Fibroblast of lung (primary cell): ENCODE measurements around the gene ADAM10. TPM values are rescaled to one million over a fixed set of nuclear protein-coding genes. Genes with fewer than 3 reads are reported as not detected.

Experiments used
- DNase-seq, 2 donors: peaks; one replicate each; pipeline versions ENCODE4 v3.0.0 to v3.0.0-alpha.2; 2010; ENCODE audit warnings: low read depth in 2 of 2
- H2AFZ ChIP-seq: 2 replicates; pipeline ENCODE4 v1.5.1; 2012; ENCODE audit warnings: low read length, control low read depth, inconsistent platforms
- H3K27ac ChIP-seq: 2 replicates; pipeline ENCODE4 v1.5.1; 2011; ENCODE audit warnings: low read length, control low read depth; ENCODE audit not compliant: insufficient read depth
- H3K27me3 ChIP-seq: 2 replicates; pipeline ENCODE4 v1.5.1; 2011; ENCODE audit warnings: mild to moderate bottlenecking, low read length; ENCODE audit not compliant: control insufficient read depth, insufficient read depth
- H3K36me3 ChIP-seq: 2 replicates; pipeline ENCODE4 v1.5.1; 2011; ENCODE audit warnings: low read length; ENCODE audit not compliant: control insufficient read depth, insufficient read depth
- H3K4me1 ChIP-seq: 2 replicates; pipeline ENCODE4 v1.5.1; 2011; ENCODE audit warnings: low read length; ENCODE audit not compliant: control insufficient read depth, insufficient read depth; ENCODE audit errors: extremely low read depth
- H3K4me2 ChIP-seq: 2 replicates; pipeline ENCODE4 v1.5.1; 2011; ENCODE audit warnings: low read length, control low read depth; ENCODE audit not compliant: insufficient read depth; ENCODE audit errors: extremely low read depth
- H3K4me3 ChIP-seq, 4 experiments: fragments of 200-600 bp in 1 of 4; sonication (generic) in 1 of 4; replicated peaks in 1 of 4; 2 replicates each; pipeline ENCODE4 v1.5.1; 2011 to 2016; ENCODE audit warnings: low read length in 4 of 4, low read depth in 3 of 4, mild to moderate bottlenecking in 3 of 4, control low read depth in 2 of 4, inconsistent platforms in 1 of 4, mixed read lengths in 1 of 4; ENCODE audit not compliant: insufficient read depth in 1 of 4; ENCODE audit errors: control extremely low read depth in 1 of 4
- H3K79me2 ChIP-seq: 2 replicates; pipeline ENCODE4 v1.5.1; 2012; ENCODE audit warnings: mild to moderate bottlenecking, low read length, inconsistent platforms; ENCODE audit not compliant: control insufficient read depth, insufficient read depth
- H3K9ac ChIP-seq: 2 replicates; pipeline ENCODE4 v1.5.1; 2011; ENCODE audit warnings: mild to moderate bottlenecking, low read length, control low read depth; ENCODE audit not compliant: insufficient read depth
- H3K9me3 ChIP-seq: 2 replicates; pipeline ENCODE4 v1.5.1; 2012; ENCODE audit warnings: low read depth, low read length; ENCODE audit not compliant: control insufficient read depth, insufficient read depth
- H4K20me1 ChIP-seq: 2 replicates; pipeline ENCODE4 v1.5.1; 2011; ENCODE audit warnings: low read length; ENCODE audit not compliant: control insufficient read depth, insufficient read depth; ENCODE audit errors: extremely low read depth
- EZH2 ChIP-seq: IDR thresholded peaks from 2 replicates; pipeline ENCODE4 v1.5.1; 2012; ENCODE audit warnings: low read length, control low read depth, mild to moderate bottlenecking; ENCODE audit errors: missing control alignments
- polyA plus RNA-seq, 2 donors: library from polyadenylated mRNA; depleted of rRNA in 1 of 2; stranded (reverse) in 1 of 2; unstranded in 1 of 2; fragments of >200 nt; gene quantifications; 2 replicates each; pipeline ENCODE4 v1.2.1, GENCODE V29; 2011 to 2012; ENCODE audit warnings: missing spikeins in 1 of 2
- total RNA-seq: library from RNA; depleted of rRNA; stranded (reverse); fragments of >200 nt; gene quantifications from 2 replicates; pipeline ENCODE4 v1.2.1, GENCODE V29; 2014
- TF ChIP-seq, protein P1 (sequence below), 2 donors: IDR thresholded peaks in 1 of 2; conservative IDR thresholded peaks in 1 of 2; 1 replicate in 1 of 2; 2 replicates in 1 of 2; pipeline ENCODE4 v1.5.1; 2011 to 2012; ENCODE audit warnings: low read length in 2 of 2, control low read depth in 1 of 2, inconsistent platforms in 1 of 2, low read depth in 1 of 2, mild to moderate bottlenecking in 1 of 2

The ADAM10 gene
- total and polyA plus RNA-seq, 2 donors (not counting 1 experiment from before 2014, with no cell fraction given) = 224 to 318 TPM

DNA sequence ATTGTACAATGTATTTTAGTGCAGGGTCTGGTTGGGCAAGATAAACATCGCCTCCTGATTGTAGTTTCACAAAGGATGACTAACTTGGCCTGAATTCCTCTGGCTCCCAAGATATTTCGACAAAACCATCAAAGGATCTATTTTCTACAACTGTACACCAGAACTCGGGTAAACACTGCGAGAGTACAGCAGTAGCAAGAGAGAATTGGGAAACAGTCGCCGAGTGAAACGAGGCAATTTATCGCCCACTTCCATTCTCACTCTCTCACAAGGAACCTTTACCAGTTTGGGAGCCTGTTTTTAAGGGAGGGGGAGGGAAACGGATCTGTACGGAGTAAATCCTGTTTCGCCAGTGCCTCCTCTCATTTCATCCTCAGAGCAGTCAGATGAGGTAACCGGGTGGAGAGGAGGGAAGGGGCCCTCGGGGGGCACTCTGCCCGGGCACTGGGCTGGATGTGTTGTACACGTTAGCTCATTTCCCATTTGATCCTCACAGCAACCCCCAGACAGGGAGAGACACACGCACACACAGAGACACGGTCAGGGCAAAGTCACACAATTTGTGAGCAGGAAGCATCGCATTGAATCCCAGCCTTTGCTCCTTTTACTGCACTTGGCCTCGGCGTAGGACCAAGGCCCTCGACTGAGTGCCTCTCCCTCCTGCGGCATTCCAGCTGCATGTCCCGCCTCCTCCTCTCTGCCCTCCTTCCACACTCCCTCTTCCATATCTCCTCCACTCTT, 197.6 kb downstream of the ADAM10 start:
- peak overlapping the region; percentile 29 for H3K9ac ChIP-seq
- H3K27ac ChIP-seq = peak overlapping the region; percentile 83
- peak overlapping the region; percentile 89 for H3K4me2 ChIP-seq
- H3K4me3 ChIP-seq = peak overlapping the region; percentile 1 to 44 (median 30)
- no peaks in the 10 kb centered on the region for H3K79me2 ChIP-seq
- peak overlapping the region; percentile 37 for H2AFZ ChIP-seq
- TF ChIP-seq, protein P1, sequence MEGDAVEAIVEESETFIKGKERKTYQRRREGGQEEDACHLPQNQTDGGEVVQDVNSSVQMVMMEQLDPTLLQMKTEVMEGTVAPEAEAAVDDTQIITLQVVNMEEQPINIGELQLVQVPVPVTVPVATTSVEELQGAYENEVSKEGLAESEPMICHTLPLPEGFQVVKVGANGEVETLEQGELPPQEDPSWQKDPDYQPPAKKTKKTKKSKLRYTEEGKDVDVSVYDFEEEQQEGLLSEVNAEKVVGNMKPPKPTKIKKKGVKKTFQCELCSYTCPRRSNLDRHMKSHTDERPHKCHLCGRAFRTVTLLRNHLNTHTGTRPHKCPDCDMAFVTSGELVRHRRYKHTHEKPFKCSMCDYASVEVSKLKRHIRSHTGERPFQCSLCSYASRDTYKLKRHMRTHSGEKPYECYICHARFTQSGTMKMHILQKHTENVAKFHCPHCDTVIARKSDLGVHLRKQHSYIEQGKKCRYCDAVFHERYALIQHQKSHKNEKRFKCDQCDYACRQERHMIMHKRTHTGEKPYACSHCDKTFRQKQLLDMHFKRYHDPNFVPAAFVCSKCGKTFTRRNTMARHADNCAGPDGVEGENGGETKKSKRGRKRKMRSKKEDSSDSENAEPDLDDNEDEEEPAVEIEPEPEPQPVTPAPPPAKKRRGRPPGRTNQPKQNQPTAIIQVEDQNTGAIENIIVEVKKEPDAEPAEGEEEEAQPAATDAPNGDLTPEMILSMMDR (conservative IDR thresholded peaks at IDR 0.05 in 1 of 2, IDR thresholded peaks at IDR 0.05 in 1 of 2; ENCODE audit: low read depth in 1 of 2, low read length in 2 of 2) = no peak
- TF ChIP-seq EZH2 = no peak
- peak; percentile 98 for DNase-seq
- H3K27me3 ChIP-seq = no peaks in the 10 kb centered on the region
- peaks cover 24% of the 10 kb centered on the region for H3K4me1 ChIP-seq
- no peaks in the 10 kb centered on the region for H3K9me3 ChIP-seq
- no peaks in the 10 kb centered on the region for H3K36me3 ChIP-seq
- H4K20me1 ChIP-seq = no peaks in the 10 kb centered on the region

DNA sequence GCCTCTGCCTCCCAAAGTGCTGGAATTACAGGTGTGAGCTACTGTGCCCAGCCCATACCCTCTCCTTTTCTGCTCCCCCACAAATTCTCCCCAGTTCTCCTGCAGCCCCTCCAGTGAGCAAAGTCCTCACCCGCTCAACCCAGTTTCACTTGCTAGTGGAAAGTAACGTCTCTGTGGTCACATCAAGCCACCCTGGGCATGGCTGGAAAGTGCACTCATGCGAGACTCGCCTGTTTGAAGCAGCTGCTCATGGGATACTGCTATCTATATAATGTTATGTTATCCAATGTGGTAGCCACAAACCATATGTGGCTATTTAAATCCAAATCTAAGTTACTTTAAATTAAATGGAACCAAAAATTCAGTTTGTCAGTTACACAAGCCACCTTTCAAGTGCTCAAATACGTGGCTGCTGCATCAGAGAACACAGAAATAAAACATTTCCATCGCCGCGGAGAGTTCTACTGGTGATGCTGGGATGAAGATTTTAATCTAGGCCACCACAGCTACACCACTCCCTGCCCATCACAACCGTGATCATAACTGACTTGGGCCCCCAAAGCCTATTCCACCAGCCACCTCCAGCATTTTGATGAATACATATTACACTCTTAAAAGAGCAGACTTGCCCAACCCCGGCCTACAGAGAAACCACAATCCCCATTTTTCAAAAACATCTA, 198.3 kb downstream of the ADAM10 start:
- H3K4me1 ChIP-seq = peaks cover 29% of the 10 kb centered on the region
- H3K79me2 ChIP-seq = no peaks in the 10 kb centered on the region
- H3K4me3 ChIP-seq = peak overlapping the region in 1 of 4 experiments; percentile 5
- H3K4me2 ChIP-seq = peak overlapping the region; percentile 60
- no peaks in the 10 kb centered on the region for H3K36me3 ChIP-seq
- no peaks in the 10 kb centered on the region for H4K20me1 ChIP-seq
- no peaks in the 10 kb centered on the region for H3K27me3 ChIP-seq
- no peaks in the 10 kb centered on the region for H3K9me3 ChIP-seq
- H3K27ac ChIP-seq = no peak overlapping the region
- TF ChIP-seq, protein P1 (conservative IDR thresholded peaks at IDR 0.05 in 1 of 2, IDR thresholded peaks at IDR 0.05 in 1 of 2; ENCODE audit: low read depth in 1 of 2, low read length in 2 of 2) = no peak
- TF ChIP-seq EZH2 = no peak
- no peak overlapping the region for H2AFZ ChIP-seq
- no peak for DNase-seq
- H3K9ac ChIP-seq = no peak overlapping the region

DNA sequence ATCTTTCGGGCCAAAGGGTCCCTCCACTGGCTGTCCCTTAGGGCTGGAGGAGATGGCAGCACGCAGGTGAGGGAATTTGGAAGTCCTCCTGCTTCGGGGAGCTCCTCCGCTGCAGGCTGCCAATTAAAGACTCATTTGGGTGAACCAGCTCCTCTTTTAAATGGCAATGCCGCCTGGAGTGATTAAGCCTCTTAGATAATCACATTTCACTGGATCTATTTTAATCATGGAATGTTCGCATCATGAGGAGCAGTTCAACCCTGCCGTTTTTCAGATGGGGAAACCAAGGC, 199.8 kb downstream of the ADAM10 start:
- H3K27me3 ChIP-seq = no peaks in the 10 kb centered on the region
- no peak overlapping the region for H3K4me2 ChIP-seq
- no peak overlapping the region for H3K27ac ChIP-seq
- TF ChIP-seq EZH2 = no peak
- TF ChIP-seq, protein P1 (conservative IDR thresholded peaks at IDR 0.05 in 1 of 2, IDR thresholded peaks at IDR 0.05 in 1 of 2; ENCODE audit: low read depth in 1 of 2, low read length in 2 of 2) = no peak
- H3K4me3 ChIP-seq = no peak overlapping the region
- no peaks in the 10 kb centered on the region for H4K20me1 ChIP-seq
- H3K9ac ChIP-seq = no peak overlapping the region
- no peak for DNase-seq
- H3K9me3 ChIP-seq = no peaks in the 10 kb centered on the region
- no peaks in the 10 kb centered on the region for H3K79me2 ChIP-seq
- no peak overlapping the region for H2AFZ ChIP-seq
- H3K4me1 ChIP-seq = peaks cover 32% of the 10 kb centered on the region
- H3K36me3 ChIP-seq = no peaks in the 10 kb centered on the region
